BE2C (cell line): ENCODE data around the gene GORASP2.

Source experiments
- DNase-seq: peaks from one replicate; pipeline ENCODE4 v3.0.0-alpha.2; 2020
- H3K27me3 ChIP-seq: fragments of 250-450 bp; sonication (Bioruptor Pico); 2 replicates; pipeline ENCODE4 v1.5.1; 2020; ENCODE audit warnings: mild to moderate bottlenecking
- H3K36me3 ChIP-seq: fragments of 250-450 bp; sonication (Bioruptor Pico); 2 replicates; pipeline ENCODE4 v1.5.1; 2020; ENCODE audit warnings: mild to moderate bottlenecking
- H3K4me1 ChIP-seq: fragments of 250-450 bp; sonication (Bioruptor Pico); 2 replicates; pipeline ENCODE4 v1.5.1; 2020
- H3K4me3 ChIP-seq: 2 replicates; pipeline ENCODE4 v1.5.1; 2011; ENCODE audit warnings: low read depth, low read length
- H3K9me3 ChIP-seq: fragments of 250-450 bp; sonication (Bioruptor Pico); 2 replicates; pipeline ENCODE4 v1.5.1; 2020
- TF ChIP-seq, protein P1 (sequence below): IDR thresholded peaks from 2 replicates; pipeline ENCODE4 v1.5.1; 2012; ENCODE audit warnings: mild to moderate bottlenecking, low read depth, low read length

GORASP2 gene

DNA sequence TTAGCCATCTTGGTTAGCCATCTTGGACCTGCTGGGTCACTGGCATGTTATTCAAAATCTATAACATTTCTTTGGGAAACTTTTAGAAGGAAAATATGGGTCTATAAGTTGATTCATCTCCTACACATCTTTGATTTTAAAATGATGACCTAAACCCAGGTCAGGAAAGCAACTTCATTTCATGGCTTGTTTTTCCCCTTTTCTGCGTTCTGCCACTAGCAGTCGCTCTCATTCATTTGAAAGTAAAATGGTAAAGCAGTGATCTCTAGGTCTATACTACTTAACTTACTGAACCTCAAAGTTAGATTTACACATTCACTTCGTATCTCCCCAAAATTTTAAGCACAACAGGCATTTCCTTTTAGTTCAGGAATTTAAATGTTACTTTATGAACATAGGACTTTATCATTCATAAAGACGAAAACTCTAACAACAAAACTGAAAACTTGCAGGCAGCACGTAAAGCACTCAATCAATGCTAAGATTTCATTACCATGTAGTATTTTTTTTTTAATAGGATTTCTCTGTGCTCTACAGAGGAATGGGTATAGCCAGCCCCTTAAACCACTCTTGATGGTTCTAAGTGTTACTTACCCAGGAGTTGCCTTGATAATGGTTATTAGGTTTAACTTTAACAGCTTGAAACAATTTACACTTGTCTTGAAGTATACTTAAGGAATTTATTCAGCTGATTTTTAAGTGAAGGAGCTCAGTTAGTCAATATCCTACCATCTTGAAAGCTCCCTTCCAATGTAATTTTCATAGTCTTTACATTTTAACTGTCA, 62.5 kb downstream of the GORASP2 start:
- Histone ChIP-seq H3K4me1 (no peaks in the 10 kb centered on the region), H3K27me3 (no peaks in the 10 kb centered on the region), H3K9me3 (no peaks in the 10 kb centered on the region), H3K4me3 (no peak overlapping the region), H3K36me3 (no peaks in the 10 kb centered on the region; the same call in 1 of the 2 replicates)
- no peak for DNase-seq
- TF ChIP-seq, protein P1, sequence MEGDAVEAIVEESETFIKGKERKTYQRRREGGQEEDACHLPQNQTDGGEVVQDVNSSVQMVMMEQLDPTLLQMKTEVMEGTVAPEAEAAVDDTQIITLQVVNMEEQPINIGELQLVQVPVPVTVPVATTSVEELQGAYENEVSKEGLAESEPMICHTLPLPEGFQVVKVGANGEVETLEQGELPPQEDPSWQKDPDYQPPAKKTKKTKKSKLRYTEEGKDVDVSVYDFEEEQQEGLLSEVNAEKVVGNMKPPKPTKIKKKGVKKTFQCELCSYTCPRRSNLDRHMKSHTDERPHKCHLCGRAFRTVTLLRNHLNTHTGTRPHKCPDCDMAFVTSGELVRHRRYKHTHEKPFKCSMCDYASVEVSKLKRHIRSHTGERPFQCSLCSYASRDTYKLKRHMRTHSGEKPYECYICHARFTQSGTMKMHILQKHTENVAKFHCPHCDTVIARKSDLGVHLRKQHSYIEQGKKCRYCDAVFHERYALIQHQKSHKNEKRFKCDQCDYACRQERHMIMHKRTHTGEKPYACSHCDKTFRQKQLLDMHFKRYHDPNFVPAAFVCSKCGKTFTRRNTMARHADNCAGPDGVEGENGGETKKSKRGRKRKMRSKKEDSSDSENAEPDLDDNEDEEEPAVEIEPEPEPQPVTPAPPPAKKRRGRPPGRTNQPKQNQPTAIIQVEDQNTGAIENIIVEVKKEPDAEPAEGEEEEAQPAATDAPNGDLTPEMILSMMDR, result no peak

DNA sequence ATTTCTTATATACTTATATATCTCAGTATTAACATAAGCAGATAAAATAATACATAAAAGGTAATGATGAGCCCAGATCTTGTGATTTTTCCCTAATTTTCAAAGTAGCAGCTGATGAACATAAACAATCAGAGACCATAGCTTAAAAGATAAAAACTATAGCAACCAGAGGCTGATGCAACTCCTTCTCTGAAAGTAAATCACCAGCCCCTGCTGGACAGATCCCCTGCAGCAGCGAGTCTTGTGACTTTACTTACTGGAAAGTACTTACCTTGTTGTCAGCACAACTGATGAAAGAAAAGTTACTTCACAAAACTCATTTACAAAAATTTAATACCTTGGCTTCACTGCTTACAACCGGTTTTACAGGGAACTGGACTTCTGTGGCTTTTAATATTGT, 67.3 kb downstream of the GORASP2 start:
- no peak overlapping the region for H3K4me3 ChIP-seq
- no peak for DNase-seq
- TF ChIP-seq, protein P1, result no peak
- no peaks in the 10 kb centered on the region for H3K27me3 ChIP-seq
- H3K9me3 ChIP-seq, result no peaks in the 10 kb centered on the region
- H3K4me1 ChIP-seq, result no peaks in the 10 kb centered on the region
- H3K36me3 ChIP-seq, result no peaks in the 10 kb centered on the region; the same call in none of the 2 replicates

DNA sequence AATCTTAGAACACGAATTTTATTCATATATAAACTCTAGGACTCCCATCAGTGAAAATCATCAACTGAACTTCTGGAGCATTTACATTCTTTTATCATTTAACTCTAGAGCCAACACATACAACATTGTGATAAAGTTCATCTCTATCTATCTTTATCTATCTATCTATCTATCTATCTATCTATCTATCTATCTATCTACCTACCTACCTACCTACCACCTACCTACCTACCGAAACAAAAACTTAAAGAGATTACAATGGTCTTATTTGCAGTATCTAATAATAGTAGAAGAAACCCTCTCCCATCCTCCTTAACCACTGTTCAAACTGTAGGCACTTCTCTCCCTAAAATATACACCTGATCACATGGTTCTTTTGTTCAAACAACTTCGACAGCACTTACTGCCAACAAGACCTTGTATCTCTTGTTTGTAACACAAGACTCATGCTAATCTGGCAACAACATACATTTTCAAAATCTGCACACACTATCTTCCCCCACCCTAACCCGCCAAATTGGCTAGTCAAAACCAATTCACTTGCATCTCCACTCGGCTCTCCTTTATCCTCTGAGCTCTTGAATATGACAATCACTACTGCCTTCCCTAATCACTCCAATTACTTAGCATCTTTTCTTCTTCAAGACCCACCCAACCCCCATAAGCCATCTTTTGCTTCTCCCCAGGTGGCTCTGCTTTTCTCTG, 69.0 kb downstream of the GORASP2 start:
- Histone ChIP-seq H3K4me1 (no peaks in the 10 kb centered on the region), H3K27me3 (no peaks in the 10 kb centered on the region), H3K9me3 (no peaks in the 10 kb centered on the region), H3K36me3 (no peaks in the 10 kb centered on the region; the same call in none of the 2 replicates), H3K4me3 (no peak overlapping the region)
- no peak for DNase-seq
- TF ChIP-seq, protein P1, result no peak

DNA sequence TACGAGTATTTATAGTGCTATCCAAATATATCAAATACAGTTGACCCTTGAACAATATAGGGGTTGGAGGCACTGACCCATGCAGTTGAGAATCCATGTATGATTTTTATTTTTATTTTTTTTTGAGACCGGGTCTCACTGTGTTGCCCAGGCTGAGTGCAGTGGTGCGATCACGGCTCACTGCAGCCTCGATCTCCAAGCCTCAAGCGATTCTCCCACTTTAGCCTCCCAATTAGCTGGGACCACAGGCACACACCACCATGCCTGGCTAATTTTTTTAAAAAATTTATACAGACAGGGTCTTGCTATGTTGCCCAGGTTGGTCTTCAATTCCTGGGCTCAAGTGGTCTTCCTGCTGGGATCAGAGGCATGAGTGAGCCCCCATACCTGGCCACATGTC, 70.6 kb downstream of the GORASP2 start:
- H3K36me3 ChIP-seq, result no peaks in the 10 kb centered on the region; the same call in none of the 2 replicates
- H3K4me1 ChIP-seq, result no peaks in the 10 kb centered on the region
- H3K4me3 ChIP-seq, result no peak overlapping the region

DNA sequence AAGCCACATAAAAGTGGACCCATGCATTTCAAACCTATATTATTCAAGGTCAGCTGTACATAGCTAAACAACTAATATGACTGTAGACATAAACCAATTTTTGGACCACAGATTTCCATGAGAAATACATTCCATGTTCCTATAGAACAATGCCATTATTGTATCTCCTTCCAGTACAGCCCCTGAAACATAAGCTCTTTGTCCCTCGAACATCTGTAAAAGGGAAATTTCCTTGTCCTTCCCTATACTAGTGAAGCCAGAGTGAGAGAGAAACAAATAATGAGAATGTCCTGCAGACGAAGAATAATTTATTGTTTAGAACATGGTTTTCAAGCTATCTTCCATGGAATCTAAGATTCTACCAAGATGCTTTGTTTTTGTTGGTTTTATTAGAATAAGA, 75.3 kb downstream of the GORASP2 start:
- Histone ChIP-seq H3K36me3 (peaks cover 2% of the 10 kb centered on the region; the same call in 1 of the 2 replicates), H3K27me3 (no peaks in the 10 kb centered on the region), H3K9me3 (no peaks in the 10 kb centered on the region), H3K4me1 (no peaks in the 10 kb centered on the region), H3K4me3 (no peak overlapping the region)
- TF ChIP-seq, protein P1, result no peak
- DNase-seq, result no peak

More for the DNA sequence above, 70.6 kb downstream of the GORASP2 start:
- no peaks in the 10 kb centered on the region for H3K9me3 ChIP-seq
- no peak for DNase-seq
- H3K27me3 ChIP-seq, result no peaks in the 10 kb centered on the region
- TF ChIP-seq, protein P1, result no peak

DNA sequence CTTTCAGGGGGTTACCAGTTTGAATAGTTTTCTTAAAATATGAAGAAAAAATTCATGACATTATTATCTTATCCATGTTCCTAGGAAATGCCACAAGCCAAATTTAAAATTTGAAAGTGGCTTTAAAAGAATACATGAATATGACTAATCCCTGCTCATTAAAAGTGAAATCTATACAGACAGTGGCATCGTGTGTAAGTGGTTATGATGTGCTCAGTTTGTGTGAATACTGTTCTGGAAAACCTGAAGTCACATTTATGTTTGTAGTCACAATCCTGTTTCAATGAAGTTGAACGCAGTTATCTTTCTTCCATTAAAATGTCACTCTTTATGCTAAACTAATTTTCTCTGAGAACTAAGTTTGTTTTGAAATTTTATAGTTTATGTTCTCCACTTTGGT, 75.8 kb downstream of the GORASP2 start:
- Histone ChIP-seq H3K9me3 (no peaks in the 10 kb centered on the region), H3K4me1 (no peaks in the 10 kb centered on the region), H3K4me3 (no peak overlapping the region), H3K27me3 (no peaks in the 10 kb centered on the region), H3K36me3 (peaks cover 2% of the 10 kb centered on the region; the same call in 1 of the 2 replicates)
- TF ChIP-seq, protein P1, result no peak
- no peak for DNase-seq
